Endothelial cell of umbilical vein (primary cell): ENCODE measurements around the gene LRRC43.

Source experiments
- EZH2 ChIP-seq: IDR thresholded peaks from 2 replicates; pipeline ENCODE4 v1.6.1; 2012; ENCODE audit warnings: borderline replicate concordance, low read depth, mild to moderate bottlenecking, moderate library complexity, low read length, inconsistent platforms; ENCODE audit not compliant: severe bottlenecking
- FOS ChIP-seq: IDR thresholded peaks from 2 replicates; pipeline ENCODE4 v1.6.1; 2011; ENCODE audit warnings: mild to moderate bottlenecking, low read length, moderate library complexity, borderline replicate concordance; ENCODE audit not compliant: insufficient read depth
- JUN ChIP-seq: IDR thresholded peaks from 2 replicates; pipeline ENCODE4 v1.6.1; 2011; ENCODE audit warnings: borderline replicate concordance, low read depth; ENCODE audit not compliant: insufficient read length, insufficient read depth
- MYC ChIP-seq: IDR thresholded peaks from one replicate; pipeline ENCODE4 v1.6.1; 2011; ENCODE audit warnings: mild to moderate bottlenecking, low read depth, low read length
- POLR2A ChIP-seq: IDR thresholded peaks from 2 replicates; pipeline ENCODE4 v1.6.1; 2012; ENCODE audit warnings: low read depth, mild to moderate bottlenecking, control low read depth, low read length
- POLR2AphosphoS5 ChIP-seq: IDR thresholded peaks from 2 replicates; pipeline ENCODE4 v1.6.1; 2012; ENCODE audit warnings: low read depth, mild to moderate bottlenecking, control low read depth, low read length, moderate library complexity; ENCODE audit not compliant: insufficient read depth
- TF ChIP-seq, protein P1 (sequence below), 2 donors: IDR thresholded peaks; 1 replicate in 1 of 2; 2 replicates in 1 of 2; pipeline ENCODE4 v1.5.1; 2011; ENCODE audit warnings: low read length in 2 of 2, mild to moderate bottlenecking in 2 of 2, moderate library complexity in 2 of 2, control low read depth in 1 of 2, inconsistent platforms in 1 of 2, low read depth in 1 of 2; ENCODE audit not compliant: insufficient read depth in 1 of 2; ENCODE audit errors: extremely low read depth in 1 of 2

DNA sequence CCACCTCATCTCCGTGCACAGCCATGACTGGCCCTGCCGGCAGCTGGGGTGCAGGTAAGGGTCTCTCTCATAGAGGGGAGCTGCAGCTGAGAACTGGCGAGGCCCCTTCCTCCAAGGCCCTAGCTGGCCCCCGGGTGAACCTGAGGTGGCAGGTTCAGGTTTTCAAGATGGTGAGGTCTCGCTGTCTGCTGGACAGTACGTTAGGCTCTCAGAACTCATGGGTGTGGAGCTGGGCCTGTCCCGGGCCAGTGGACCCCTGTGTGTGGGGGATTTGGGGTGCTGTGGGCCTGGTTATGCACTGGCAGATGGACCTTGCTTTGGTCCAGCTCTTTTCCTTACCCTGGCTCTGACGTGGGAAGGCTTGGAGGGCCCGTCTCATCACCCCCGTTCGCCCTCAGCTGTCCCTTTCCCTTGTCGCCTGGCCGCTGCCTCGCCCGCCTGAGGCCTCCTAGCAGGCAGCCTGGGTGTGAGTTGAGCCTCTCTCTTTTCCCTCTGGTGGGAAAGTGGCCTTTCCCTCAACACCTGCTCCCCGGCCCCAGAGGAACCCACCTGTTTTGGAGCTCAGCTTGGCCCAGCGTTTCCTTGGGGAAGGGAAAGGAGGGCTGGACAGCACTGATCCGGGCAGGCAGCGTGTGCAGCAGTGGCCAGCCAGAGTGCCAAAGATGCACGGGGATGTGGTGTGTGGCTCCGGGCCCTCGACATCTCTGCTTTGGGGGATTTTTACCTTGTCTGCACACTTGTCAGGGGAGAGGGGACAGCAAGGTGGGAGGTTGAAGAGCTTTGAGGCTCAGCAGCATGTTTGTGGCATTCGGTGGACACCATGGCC lies 37.2 kb upstream of the LRRC43 start:
- TF ChIP-seq, protein P1, sequence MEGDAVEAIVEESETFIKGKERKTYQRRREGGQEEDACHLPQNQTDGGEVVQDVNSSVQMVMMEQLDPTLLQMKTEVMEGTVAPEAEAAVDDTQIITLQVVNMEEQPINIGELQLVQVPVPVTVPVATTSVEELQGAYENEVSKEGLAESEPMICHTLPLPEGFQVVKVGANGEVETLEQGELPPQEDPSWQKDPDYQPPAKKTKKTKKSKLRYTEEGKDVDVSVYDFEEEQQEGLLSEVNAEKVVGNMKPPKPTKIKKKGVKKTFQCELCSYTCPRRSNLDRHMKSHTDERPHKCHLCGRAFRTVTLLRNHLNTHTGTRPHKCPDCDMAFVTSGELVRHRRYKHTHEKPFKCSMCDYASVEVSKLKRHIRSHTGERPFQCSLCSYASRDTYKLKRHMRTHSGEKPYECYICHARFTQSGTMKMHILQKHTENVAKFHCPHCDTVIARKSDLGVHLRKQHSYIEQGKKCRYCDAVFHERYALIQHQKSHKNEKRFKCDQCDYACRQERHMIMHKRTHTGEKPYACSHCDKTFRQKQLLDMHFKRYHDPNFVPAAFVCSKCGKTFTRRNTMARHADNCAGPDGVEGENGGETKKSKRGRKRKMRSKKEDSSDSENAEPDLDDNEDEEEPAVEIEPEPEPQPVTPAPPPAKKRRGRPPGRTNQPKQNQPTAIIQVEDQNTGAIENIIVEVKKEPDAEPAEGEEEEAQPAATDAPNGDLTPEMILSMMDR (IDR thresholded peaks at IDR 0.05; ENCODE audit: extremely low read depth in 1 of 2, insufficient read depth in 1 of 2, low read depth in 1 of 2, low read length in 2 of 2) = no peak
- TF ChIP-seq POLR2A (no peak), MYC (no peak), FOS (no peak), EZH2 (no peak), POLR2AphosphoS5 (no peak), JUN (no peak)
